Neural progenitor cell (in vitro differentiated cells): ENCODE results near the gene TSACC.

ENCODE experiments used
- CTCF ChIP-seq: fragments of 200-600 bp; sonication (generic); IDR thresholded peaks from 2 replicates; pipeline ENCODE4 v1.5.1; 2017; ENCODE audit warnings: antibody characterized with exemption, mild to moderate bottlenecking
- EZH2 ChIP-seq: fragments of 200-600 bp; sonication (generic); IDR thresholded peaks from 2 replicates; pipeline ENCODE4 v1.6.1; 2017; ENCODE audit warnings: antibody characterized with exemption, mild to moderate bottlenecking, moderate library complexity
- EZH2phosphoT487 ChIP-seq: fragments of 200-600 bp; sonication (generic); IDR thresholded peaks from 2 replicates; pipeline ENCODE4 v1.6.1; 2017; ENCODE audit warnings: antibody characterized with exemption

DNA sequence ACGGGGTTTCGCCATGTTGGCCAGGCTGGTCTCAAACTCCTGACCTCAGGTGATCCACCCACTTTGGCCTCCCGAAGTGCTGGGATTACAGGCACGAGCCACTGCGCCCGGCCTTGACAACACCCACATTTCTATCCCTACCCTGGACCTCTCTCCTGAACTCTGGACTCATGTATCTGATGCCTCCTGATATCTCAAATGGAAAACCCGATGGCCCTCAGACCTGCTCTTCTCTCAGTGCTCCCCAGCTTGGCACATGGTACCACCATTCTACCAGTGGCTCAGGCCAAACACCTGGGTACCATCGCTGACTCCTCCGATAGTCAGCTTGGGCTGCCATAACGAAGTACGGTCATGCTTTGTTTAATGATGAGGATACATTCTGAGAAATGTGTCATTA is 22.2 kb downstream of the TSACC start:
- TF ChIP-seq CTCF: no peak
- TF ChIP-seq EZH2phosphoT487: no peak
- TF ChIP-seq EZH2: no peak
